ENCODE data around the gene CALML3.

The CALML3 gene

DNA sequence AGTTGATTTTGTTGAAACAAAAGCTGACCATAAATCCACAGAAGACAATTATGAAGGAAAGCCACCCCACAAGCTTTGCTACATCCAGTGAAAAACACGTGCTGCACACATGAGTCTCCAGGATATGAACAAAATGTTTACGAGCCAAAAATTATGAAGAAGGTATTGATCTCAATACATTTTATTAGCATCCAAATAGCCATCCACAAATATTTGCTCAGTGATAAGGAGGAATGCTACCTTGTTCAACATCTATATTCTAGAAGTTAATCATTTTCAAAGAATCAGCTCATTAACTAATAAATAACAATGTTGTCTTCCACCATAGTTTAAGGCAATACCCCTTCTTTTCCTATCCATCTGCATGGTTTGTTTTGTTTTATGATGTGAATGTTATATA is 42.7 kb downstream of the CALML3 start:
- DNase-seq (ENCODE audit: low spot score), result peak; percentile 47

DNA sequence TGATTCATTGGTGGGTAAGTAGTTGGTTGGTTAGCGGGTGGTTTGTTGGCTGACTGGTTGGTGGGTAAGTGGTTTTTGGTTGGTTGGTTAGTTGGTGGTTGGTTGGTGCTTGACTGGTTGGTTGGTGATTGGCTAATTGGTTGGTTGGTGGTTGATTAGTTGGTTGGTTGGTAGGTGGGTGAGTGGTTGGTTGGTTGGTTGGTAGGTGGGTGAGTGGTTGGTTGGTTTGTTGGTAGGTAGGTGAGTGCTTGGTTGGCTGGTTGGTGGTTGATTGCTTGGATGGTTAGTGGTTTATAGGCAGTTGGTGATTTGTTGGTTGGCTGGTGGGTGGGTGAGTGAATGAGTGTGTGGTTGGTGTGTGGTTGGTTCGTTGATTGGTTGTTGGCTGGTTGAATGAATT is 44.2 kb downstream of the CALML3 start:
- no peak for DNase-seq (ENCODE audit: low spot score)

DNA sequence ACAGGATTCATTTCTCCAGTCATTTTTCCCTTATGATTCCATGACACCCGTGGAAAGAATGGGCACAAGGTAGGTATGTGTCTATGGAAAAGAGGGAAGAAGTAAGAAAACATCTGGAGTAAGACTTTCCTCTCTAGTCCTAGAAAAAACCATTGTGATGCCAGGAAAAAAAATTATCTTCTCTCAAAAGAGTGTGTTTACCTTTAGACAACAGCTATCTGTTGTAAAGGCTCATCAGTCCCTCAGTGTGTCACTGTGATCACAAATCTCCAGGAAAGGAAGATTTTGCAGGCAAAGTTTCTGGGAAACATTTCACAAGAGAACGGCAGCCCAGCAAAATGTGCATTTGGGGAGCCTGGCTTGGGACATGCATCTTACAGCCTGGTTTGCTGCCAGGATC is 44.8 kb downstream of the CALML3 start:
- DNase-seq (ENCODE audit: low spot score), result no peak

DNA sequence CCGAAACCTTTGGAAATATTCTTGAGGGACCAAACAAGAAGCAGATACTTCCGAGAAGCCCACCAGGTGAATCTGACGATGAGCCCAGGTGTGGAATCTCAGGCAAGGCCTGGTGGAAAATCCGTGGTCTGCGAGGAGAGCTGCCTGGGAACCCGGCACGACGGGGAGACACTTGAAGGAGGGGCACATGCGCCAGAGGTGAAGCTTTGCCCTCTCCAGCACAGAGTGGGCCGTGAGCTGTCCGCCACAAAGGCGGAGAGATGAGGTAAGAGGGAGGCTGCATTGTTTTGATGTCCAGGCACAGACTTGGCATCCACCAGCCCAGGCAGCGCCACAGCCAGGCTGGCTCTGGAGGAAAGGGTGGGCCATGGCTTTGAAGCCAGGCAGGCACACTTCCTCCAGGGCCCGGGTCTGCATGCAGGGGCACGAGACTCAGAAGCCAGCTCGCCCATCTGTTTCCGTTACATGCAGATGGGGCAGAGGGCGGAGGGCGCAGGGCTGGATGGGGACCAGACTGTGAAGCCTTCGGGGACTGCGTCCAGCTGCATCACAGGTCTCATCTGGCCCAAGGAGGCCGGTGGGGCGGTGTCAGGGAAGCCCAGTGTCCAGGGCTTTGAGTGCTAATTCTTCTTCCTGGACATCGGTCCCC is 45.4 kb downstream of the CALML3 start:
- DNase-seq (ENCODE audit: low spot score), result no peak

DNA sequence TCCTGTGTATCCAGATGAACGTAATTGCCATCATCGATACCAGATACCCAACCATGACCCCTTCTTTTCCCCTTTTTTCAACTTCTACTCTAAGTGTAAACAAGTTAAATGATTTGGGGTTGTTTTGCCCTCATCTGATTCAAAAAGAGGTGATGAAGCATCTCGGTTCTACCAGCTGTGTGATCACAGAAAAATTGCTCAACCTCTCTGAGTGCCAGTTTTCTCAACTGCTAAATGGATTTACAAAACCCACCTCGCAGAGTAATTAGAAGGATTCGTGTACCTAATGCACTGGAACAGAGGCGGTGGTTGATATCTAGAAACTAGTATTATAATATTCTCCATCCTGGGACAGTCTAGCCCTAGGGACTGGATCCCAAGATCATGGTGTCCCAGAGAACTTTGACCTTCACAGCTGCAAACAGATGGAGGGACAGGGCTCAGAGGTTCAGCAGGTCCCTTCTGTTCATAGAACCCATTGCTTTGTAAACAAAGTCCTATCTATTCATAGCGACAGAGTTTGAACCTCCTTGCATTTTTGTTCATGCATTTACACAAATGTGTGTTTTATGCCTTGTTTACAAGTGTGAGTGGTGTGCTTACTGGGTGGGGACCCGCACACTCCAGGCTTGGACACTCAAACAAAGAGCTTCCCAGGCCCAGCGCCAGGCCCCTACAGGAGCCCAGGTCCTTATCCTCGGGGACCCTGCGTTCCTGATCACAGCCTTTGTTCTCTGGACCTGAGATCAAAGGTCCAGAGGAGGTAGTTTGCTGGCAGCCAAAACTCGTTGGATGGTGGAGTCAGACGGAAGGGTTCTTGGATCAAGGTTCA is 46.4 kb downstream of the CALML3 start:
- no peak for DNase-seq (ENCODE audit: low spot score)

DNA sequence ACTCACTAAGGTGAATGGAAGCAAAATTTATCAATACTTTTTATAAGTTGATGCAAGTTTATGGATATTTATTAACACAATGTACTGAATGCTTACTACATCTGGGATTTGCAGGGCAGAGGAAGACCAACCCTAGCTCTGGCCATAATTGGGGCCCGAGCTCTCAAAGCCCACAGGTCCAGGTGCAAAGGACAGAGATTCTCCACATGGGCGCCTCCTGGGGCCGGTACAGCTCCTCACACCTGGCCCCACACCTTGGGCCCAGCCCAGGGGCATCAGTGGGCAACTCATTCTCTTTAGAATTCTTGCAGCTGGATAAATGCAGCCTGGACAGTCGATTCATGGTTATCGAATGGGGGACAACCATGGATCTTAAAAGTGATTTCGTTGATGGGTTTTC is 47.1 kb downstream of the CALML3 start:
- no peak for DNase-seq (ENCODE audit: low spot score)

DNA sequence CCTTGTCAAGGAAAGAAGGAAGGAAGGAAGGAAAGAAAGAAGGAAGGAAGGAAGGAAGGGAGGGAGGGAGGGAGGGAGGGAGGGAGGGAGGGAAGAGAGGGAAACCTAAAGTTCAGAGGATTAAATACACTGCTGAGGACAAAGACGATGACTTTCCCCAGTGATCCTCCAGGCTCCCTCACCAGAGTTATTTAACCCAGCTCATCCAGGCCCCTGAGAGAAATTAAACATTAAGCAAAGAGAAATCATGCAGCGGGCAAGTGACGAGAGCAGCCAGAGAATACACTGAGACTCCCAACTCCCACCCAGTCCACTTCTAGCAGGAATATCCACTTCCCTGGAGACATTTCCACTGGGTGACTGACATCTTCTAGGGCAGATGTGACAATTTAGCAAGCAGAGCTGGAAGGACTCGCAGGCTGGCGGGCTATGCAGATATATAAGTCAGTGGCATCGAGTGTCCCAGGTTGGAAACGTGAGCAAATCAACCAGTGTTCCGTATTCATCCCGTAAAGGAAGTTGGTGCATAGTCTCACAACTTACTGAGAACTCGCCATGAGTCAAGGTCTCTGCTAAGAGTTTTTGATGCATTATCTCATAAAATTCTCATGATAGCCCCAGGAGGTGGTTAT is 48.7 kb downstream of the CALML3 start:
- no peak for DNase-seq (ENCODE audit: low spot score)

DNA sequence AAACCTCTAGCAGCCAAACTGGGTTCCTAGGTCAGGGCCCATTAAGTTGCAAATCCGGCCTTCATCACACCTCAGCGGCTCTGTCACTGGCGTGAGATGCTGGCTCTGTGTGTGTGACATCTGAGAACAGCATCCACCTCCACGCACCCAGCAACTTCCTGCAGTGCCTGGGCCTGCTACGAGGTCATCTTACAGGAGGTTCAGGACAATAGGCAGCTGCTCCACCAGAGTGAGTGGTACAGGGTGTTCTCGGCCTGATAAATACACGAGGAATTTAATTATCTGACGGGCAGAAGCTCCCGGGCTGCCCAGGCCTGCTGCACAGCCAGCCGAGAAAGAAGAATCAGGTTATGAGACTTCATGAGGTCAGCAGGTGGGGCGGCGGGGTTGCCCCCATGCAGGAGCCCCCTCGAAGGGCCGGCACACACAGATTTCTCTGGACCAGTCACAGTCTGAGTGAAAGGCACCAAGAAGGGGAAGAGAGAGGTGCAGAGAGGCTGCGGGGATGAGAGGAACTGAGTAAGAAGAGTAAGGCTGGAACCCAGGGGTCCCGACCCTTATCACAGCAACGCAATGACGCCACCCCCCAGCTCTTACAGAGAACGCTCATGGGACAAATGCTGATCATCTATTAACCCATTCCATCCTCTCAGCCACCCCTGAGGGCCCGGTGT is 49.3 kb downstream of the CALML3 start:
- DNase-seq (ENCODE audit: low spot score), result no peak

DNA sequence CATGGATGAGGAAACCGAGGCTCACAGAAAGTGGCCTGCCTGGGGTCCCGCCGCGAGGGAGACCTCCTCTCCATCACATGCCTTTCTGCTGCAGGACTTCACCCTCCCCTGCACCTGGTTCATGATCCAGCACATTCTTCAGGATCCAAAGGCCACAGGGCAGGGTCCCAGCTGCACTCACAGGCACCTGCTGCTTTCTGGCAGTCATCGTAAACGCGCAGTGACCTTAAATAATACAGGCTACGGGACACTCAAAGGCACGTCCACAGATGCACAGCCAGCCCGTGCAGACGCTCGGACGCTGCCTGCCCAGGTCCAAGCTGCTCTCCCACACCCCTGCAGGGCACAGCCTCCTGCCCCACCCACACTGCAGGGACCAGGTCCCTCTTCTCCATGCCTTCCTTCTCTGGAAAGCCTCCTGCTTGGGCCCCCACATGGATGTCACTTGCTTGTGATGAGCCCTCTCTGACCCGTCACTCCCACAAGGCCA is 49.9 kb downstream of the CALML3 start:
- no peak for DNase-seq (ENCODE audit: low spot score)

DNA sequence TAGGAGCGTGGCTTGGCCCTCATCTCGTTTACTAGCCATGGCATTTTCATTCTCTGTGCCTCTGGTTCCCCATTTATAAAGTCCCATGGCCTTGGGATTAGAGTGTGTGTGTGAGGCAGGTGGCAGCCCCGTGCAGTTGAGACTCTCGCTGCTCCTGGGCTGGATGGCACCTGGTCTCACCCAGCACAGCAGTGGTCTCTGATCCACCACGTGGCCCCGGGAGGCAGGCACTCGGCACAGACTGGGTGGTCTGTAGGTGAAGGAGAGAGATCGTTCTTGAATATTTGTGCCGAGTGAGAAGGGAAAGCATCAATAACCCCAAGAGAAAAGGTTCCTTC is 50.4 kb downstream of the CALML3 start:
- no peak for DNase-seq (ENCODE audit: low spot score)

DNA sequence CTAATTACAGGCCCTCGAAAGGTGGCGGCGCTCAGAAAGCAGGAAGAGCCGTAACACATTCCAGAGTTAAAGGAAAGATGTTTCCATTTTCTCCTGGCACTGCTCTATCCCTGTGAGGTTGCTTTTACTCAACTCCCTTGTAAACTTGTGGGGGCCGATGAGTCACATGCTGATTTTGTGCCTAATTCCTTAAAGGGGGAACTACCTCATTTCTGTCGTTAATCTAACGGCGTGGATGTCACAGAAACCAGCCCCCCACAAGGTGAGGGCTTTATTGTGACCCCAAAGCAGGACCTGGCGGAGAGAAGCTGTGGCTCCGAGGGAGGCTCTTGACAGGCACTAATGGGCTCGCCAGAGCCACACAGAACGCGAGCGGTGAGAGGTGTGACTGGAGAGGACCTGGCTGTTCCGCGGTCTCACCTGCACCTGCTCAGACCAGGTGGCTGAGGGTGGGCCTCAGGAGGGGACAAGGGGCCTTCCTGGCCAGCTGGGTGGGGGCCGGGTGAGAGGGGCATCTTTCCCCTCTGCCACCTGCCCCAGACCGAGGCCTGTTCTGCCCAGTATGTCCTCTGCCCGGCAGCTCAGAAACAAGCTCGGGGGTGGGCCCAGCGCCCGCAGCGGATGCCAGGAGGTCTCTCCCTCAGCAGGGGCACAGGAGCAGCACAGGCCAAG is 50.9 kb downstream of the CALML3 start:
- DNase-seq (ENCODE audit: low spot score), result no peak

DNA sequence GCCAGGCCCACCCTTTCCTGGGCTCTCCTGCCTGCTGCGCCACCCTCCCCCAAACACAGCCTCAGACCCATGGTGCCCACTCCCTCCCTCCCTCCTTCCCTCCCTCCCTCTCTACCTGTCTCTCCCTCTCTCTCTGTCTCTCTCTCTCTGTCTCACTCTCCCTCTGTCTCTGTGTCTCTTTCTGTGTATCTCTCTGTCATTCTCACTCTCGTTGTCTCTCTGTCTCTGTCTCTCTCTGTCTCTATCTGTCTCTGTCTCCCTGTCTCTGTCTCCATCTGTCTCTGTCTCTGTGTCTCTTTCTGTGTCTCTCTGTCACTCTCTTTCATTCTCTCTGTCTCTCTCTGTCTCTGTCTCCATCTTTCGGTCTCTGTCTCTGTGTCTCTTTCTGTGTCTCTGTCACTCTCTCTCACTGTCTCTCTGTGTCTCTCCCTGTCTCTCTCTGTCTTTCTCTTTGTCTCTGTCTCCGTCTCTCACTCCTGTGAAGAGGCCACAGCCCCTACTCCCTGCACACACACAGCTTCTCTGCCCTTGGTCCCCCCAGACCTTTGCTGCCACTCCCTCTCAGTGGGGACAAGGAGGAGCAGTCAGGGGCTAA is 51.5 kb downstream of the CALML3 start:
- no peak for DNase-seq (ENCODE audit: low spot score)

All from HuH-7 (cell line).